ENCODE results near the gene FAM32A. TPM values are rescaled to one million over a fixed set of nuclear protein-coding genes. Genes with fewer than 3 reads are reported as not detected.

The FAM32A gene
- total RNA-seq, 1 donor from 2014 or later, result 68.6 TPM

GRCh38 chr19:16199275-16199932 lies 14.2 kb downstream of the FAM32A start:
- no peak for DNase-seq (ENCODE audit: low spot score)
- Mint-ChIP-seq H3K36me3 (ENCODE audit: low read depth) (peaks cover 48% of the 10 kb centered on the region), H3K27ac (peak overlapping the region; percentile 46), H3K4me3 (ENCODE audit: low read depth) (peak overlapping the region; percentile 82), H3K27me3 (ENCODE audit: low read depth) (no peaks in the 10 kb centered on the region), H3K4me1 (ENCODE audit: low read depth) (peaks cover 44% of the 10 kb centered on the region), H3K9me3 (no peaks in the 10 kb centered on the region)
- intact Hi-C loops (cut with micrococcal nuclease), result no loop called here

GRCh38 chr19:16200038-16201010 lies 15.1 kb downstream of the FAM32A start:
- peaks cover 48% of the 10 kb centered on the region for H3K36me3 Mint-ChIP-seq (ENCODE audit: low read depth)
- peaks cover 44% of the 10 kb centered on the region for H3K4me1 Mint-ChIP-seq (ENCODE audit: low read depth)
- no peaks in the 10 kb centered on the region for H3K9me3 Mint-ChIP-seq
- H3K4me3 Mint-ChIP-seq (ENCODE audit: low read depth), result peak overlapping the region; percentile 33
- intact Hi-C loops (cut with micrococcal nuclease), result no loop called here
- H3K27ac Mint-ChIP-seq, result no peak overlapping the region
- H3K27me3 Mint-ChIP-seq (ENCODE audit: low read depth), result no peaks in the 10 kb centered on the region
- peak; percentile 9 for DNase-seq (ENCODE audit: low spot score)

- no peaks in the 10 kb centered on the region for H3K27me3 Mint-ChIP-seq (ENCODE audit: low read depth)
- intact Hi-C loops (cut with micrococcal nuclease), result no loop called here
- no peak for DNase-seq (ENCODE audit: low spot score)
- H3K9me3 Mint-ChIP-seq, result no peaks in the 10 kb centered on the region
- H3K36me3 Mint-ChIP-seq (ENCODE audit: low read depth), result peaks cover 48% of the 10 kb centered on the region
- H3K4me1 Mint-ChIP-seq (ENCODE audit: low read depth), result peaks cover 44% of the 10 kb centered on the region
- H3K27ac Mint-ChIP-seq, result no peak overlapping the region
- H3K4me3 Mint-ChIP-seq (ENCODE audit: low read depth), result peak overlapping the region; percentile 33
Measured at GRCh38 chr19:16201011-16201391, 15.8 kb downstream of the FAM32A start.

- no peak overlapping the region for H3K4me3 Mint-ChIP-seq (ENCODE audit: low read depth)
- H3K9me3 Mint-ChIP-seq, result no peaks in the 10 kb centered on the region
- peak overlapping the region; percentile 43 for H3K27ac Mint-ChIP-seq
- H3K4me1 Mint-ChIP-seq (ENCODE audit: low read depth), result peaks cover 42% of the 10 kb centered on the region
- intact Hi-C loops (cut with micrococcal nuclease), result no loop called here
- DNase-seq (ENCODE audit: low spot score), result no peak
- H3K27me3 Mint-ChIP-seq (ENCODE audit: low read depth), result no peaks in the 10 kb centered on the region
- peaks cover 60% of the 10 kb centered on the region for H3K36me3 Mint-ChIP-seq (ENCODE audit: low read depth)
Measured at GRCh38 chr19:16202320-16203255, 17.4 kb downstream of the FAM32A start.

- Mint-ChIP-seq H3K4me1 (ENCODE audit: low read depth) (peaks cover 49% of the 10 kb centered on the region), H3K9me3 (no peaks in the 10 kb centered on the region), H3K27ac (no peak overlapping the region), H3K4me3 (ENCODE audit: low read depth) (no peak overlapping the region), H3K27me3 (ENCODE audit: low read depth) (no peaks in the 10 kb centered on the region), H3K36me3 (ENCODE audit: low read depth) (peaks cover 68% of the 10 kb centered on the region)
- intact Hi-C loops (cut with micrococcal nuclease), result no loop called here
- DNase-seq (ENCODE audit: low spot score), result no peak
Measured at GRCh38 chr19:16203256-16204004, 18.2 kb downstream of the FAM32A start.

GRCh38 chr19:16204005-16204294 lies 18.7 kb downstream of the FAM32A start:
- Mint-ChIP-seq H3K4me1 (ENCODE audit: low read depth) (peaks cover 46% of the 10 kb centered on the region), H3K9me3 (no peaks in the 10 kb centered on the region)

GRCh38 chr19:16205205-16206045 lies 20.2 kb downstream of the FAM32A start:
- Mint-ChIP-seq H3K27me3 (ENCODE audit: low read depth) (no peaks in the 10 kb centered on the region), H3K36me3 (ENCODE audit: low read depth) (peaks cover 77% of the 10 kb centered on the region), H3K9me3 (no peaks in the 10 kb centered on the region), H3K4me1 (ENCODE audit: low read depth) (peaks cover 40% of the 10 kb centered on the region), H3K27ac (no peak overlapping the region), H3K4me3 (ENCODE audit: low read depth) (no peak overlapping the region)
- intact Hi-C loops (cut with micrococcal nuclease), result no loop called here
- no peak for DNase-seq (ENCODE audit: low spot score)

More at GRCh38 chr19:16204005-16204294, 18.7 kb downstream of the FAM32A start:
- intact Hi-C loops (cut with micrococcal nuclease), result no loop called here
- Mint-ChIP-seq H3K36me3 (ENCODE audit: low read depth) (peaks cover 72% of the 10 kb centered on the region), H3K27ac (no peak overlapping the region), H3K4me3 (ENCODE audit: low read depth) (no peak overlapping the region), H3K27me3 (ENCODE audit: low read depth) (no peaks in the 10 kb centered on the region)
- DNase-seq (ENCODE audit: low spot score), result no peak

GRCh38 chr19:16206046-16206605 lies 20.9 kb downstream of the FAM32A start:
- Mint-ChIP-seq H3K9me3 (no peaks in the 10 kb centered on the region), H3K4me3 (ENCODE audit: low read depth) (no peak overlapping the region), H3K27me3 (ENCODE audit: low read depth) (no peaks in the 10 kb centered on the region), H3K36me3 (ENCODE audit: low read depth) (peaks cover 76% of the 10 kb centered on the region), H3K4me1 (ENCODE audit: low read depth) (peaks cover 35% of the 10 kb centered on the region), H3K27ac (peak overlapping the region; percentile 41)
- intact Hi-C loops (cut with micrococcal nuclease), result no loop called here
- no peak for DNase-seq (ENCODE audit: low spot score)

- intact Hi-C loops (cut with micrococcal nuclease), result no loop called here
- DNase-seq (ENCODE audit: low spot score), result no peak
- no peaks in the 10 kb centered on the region for H3K27me3 Mint-ChIP-seq (ENCODE audit: low read depth)
- peak overlapping the region; percentile 10 for H3K27ac Mint-ChIP-seq
- H3K4me3 Mint-ChIP-seq (ENCODE audit: low read depth), result no peak overlapping the region
- peaks cover 78% of the 10 kb centered on the region for H3K36me3 Mint-ChIP-seq (ENCODE audit: low read depth)
- H3K9me3 Mint-ChIP-seq, result no peaks in the 10 kb centered on the region
- peaks cover 35% of the 10 kb centered on the region for H3K4me1 Mint-ChIP-seq (ENCODE audit: low read depth)
Measured at GRCh38 chr19:16206637-16207036, 21.4 kb downstream of the FAM32A start.

- no peaks in the 10 kb centered on the region for H3K27me3 Mint-ChIP-seq (ENCODE audit: low read depth)
- peaks cover 35% of the 10 kb centered on the region for H3K4me1 Mint-ChIP-seq (ENCODE audit: low read depth)
- intact Hi-C loops (cut with micrococcal nuclease), result no loop called here
- no peak for DNase-seq (ENCODE audit: low spot score)
- H3K4me3 Mint-ChIP-seq (ENCODE audit: low read depth), result no peak overlapping the region
- H3K9me3 Mint-ChIP-seq, result no peaks in the 10 kb centered on the region
- peak overlapping the region; percentile 13 for H3K27ac Mint-ChIP-seq
- H3K36me3 Mint-ChIP-seq (ENCODE audit: low read depth), result peaks cover 79% of the 10 kb centered on the region
Measured at GRCh38 chr19:16207063-16207462, 21.9 kb downstream of the FAM32A start.

- H3K27ac Mint-ChIP-seq, result peak overlapping the region; percentile 67
- peaks cover 80% of the 10 kb centered on the region for H3K36me3 Mint-ChIP-seq (ENCODE audit: low read depth)
- intact Hi-C loops (cut with micrococcal nuclease), result no loop called here
- no peak for DNase-seq (ENCODE audit: low spot score)
- no peaks in the 10 kb centered on the region for H3K27me3 Mint-ChIP-seq (ENCODE audit: low read depth)
- H3K4me1 Mint-ChIP-seq (ENCODE audit: low read depth), result peaks cover 36% of the 10 kb centered on the region
- no peaks in the 10 kb centered on the region for H3K9me3 Mint-ChIP-seq
- H3K4me3 Mint-ChIP-seq (ENCODE audit: low read depth), result no peak overlapping the region
Measured at GRCh38 chr19:16207490-16208025, 22.3 kb downstream of the FAM32A start.
